GDM1 (cell line): ENCODE results near the gene RAB17.
"Not testable (repeated sequence)": the region's sequence is repeated elsewhere in the genome, so short reads cannot be mapped to it uniquely, and the experiment has no call there.

Experiments
- DNase-seq: peaks from one replicate; lab custom pipeline; 2025; lab: John Stamatoyannopoulos, UW

Gene RAB17

DNA sequence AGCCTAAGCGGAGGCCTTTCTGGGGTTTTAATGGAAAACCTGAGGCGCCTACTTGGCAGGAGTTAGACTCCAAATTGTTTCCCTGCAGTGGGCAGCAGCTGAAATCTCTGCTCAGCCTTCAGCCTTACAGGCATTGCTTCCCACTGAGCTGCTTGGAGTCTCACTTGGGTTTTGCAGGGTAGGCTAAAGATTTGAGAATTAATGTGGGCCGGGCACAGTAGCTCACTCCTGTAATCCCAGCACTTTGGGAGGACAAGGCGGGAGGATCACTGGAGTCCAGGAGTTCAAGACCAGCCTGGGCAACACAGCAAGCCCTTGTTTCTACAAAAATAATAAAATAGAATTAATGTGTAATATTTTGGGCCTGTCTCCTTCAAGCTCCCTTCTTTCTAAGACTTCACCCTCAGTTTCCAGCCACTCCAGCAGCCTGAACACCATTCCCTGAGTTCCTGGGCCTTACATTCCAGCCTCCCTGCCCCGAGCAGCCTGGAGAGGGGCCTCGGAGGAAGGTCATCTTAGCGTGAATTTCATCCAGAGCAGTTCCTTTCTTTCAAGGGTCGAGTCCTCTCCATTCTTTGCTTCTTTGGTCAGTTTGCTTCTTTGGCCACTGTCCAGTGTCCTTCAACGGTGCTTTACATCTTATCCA lies 9.1 kb upstream of the RAB17 start:
- DNase-seq = no peak

DNA sequence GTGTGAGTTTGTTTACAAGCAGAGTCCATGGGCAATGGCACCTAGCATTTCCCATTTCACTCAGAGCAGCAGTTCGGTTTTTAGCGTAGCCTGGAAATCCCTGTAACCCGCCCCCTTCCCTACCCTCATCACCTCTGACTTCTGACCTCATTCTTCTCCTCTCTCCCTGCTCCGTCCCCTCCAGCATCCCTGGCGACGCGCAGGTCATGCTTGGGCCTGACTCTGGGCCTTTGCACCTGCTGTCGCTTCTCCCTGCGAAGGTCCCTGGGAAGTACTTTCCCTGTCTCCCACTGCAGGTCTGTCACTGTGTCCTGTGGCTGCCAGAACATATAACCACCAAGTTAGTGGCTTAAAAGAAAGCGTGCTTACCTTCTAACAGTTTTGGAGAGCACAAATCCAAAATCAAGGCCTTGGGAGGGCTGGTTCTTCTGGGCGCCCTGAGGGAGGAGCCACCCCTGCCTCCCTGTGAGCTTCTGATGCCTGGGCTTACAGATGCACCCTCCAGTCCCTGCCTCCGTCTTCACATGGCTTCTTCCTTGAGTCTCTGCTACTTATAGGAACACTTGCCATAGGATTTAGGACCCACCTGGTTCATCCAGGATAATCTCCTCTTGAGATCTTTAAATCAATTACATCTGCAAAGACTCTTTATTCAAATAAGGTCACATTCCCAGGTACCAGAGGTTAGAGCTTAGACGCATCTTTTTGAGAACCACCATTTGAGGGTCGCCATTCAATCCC lies 8.1 kb upstream of the RAB17 start:
- no peak for DNase-seq

DNA sequence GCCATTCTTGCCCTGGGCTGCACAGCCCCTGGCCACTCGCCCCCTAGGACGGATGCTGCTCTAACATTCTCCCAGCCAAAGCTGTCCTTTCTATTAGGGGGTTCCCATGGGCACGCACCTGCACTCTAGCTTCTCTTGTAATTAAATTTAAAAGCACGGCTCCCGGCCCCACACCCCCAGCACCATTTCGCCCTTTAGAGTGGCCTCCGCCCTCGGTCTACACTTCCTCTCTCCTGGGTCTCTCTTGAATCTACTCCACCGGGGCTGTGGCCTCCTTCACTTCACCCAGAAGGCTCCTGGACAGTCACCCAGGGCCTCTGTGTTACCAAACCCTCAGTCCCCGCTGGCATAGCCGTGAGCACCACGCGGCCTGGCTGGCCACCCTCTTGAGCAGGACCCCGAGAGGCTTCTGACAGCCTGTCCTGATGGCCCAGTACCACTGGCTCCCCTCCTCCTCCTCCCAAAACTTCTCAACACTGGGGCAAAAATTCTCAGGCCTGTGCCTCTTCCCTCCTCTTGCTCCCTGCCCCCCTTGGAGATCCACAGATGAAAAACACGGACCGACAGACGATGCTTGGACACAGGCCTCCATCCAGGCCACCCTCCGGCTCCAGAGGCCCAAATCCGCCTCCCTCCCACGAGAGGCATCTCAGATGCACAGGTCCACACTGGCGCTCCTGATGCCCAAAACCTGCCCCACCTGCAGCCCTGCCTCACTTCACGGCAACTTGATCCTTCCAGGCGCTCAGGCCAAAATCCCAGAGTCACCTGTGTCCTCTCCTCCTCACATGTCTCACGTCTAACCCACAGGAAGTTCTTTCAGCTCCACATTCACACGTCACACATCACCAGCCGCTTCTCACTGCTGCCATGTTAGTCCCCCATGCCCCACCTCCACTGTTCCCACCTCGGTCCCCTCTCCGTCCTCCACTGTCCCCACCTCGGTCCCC lies 6.9 kb upstream of the RAB17 start:
- no peak for DNase-seq

DNA sequence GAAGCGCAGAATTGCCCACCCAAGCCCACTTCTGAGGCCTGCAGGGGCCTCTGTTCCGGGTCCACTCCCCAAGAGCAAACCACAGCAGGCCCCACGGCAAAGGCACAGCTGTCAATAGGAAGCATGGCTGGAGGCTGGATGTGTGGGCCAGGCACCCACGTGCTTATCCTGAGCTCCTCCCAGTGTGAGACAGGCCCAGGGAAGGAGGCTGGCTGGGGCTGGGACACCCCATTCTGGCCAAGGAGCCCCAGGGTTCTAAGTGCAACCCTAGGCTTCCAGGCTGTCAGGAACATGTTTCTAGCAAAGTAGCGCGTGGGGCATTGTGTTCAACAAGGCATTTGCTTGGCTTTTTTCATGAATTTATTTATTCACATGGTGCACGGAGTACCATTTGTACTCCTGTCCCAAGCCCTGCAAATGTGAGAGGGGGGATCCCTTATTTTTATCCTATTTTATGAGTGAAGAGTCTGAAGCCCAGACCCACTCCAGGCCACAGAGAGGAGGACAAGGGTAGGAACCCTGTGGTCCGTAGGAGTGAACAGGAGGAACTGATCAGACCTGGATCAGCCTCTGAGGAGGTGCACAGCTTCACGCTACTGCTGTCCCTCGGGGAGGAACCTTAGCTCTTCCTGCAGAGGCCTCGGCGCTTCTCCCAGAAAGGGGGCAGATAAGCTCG lies 6.1 kb upstream of the RAB17 start:
- no peak for DNase-seq

DNA sequence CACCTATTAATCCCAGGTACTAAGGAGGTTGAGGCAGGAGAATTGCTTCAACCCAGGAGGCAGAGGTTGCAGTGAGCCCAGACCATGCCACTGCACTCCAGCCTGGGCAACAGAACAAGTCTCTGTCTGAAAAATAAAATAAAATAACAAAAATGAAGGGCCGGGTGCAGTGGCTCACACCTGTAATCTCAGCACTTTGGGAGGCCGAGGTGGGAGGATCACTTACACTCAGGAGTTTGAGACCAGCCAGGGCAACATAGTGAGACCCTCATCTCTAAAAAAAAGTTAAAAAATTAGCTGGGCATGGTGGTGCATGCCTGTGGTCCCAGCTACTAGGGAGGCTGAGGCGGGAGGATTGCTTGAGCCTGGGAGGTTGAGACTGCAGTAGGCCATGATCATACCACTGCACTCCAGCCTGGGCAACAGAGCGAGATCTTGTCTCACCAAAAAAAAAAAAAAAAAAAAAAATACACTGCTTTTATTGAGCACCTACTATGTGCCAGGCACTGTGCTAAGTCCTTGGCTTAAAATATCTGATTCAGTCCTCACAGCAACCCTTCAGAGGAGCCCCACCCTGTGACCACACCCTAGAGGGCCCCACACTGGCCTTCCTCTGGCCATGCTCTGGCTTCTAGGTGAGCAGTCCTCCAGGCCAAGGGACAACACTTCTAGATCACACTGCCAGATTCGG lies 5.4 kb upstream of the RAB17 start:
- not testable (repeated sequence) for DNase-seq

DNA sequence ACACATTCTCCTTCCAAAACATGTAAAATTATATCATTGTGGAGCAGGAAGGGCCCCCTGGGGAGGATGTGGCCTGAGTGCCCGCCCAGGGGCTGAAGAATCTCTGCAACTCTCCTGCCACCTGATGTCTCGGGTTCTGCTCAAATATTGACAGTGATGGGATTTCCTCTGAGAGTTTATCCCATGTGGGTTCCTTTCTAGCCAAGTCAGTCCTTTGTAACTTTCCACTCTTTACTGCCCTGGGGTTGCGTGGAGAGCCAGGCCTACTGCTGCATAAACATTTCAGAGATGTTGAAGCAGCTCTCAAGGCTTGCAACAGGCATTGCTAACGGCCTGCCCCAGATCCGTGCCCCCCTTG lies 4.0 kb upstream of the RAB17 start:
- no peak for DNase-seq

DNA sequence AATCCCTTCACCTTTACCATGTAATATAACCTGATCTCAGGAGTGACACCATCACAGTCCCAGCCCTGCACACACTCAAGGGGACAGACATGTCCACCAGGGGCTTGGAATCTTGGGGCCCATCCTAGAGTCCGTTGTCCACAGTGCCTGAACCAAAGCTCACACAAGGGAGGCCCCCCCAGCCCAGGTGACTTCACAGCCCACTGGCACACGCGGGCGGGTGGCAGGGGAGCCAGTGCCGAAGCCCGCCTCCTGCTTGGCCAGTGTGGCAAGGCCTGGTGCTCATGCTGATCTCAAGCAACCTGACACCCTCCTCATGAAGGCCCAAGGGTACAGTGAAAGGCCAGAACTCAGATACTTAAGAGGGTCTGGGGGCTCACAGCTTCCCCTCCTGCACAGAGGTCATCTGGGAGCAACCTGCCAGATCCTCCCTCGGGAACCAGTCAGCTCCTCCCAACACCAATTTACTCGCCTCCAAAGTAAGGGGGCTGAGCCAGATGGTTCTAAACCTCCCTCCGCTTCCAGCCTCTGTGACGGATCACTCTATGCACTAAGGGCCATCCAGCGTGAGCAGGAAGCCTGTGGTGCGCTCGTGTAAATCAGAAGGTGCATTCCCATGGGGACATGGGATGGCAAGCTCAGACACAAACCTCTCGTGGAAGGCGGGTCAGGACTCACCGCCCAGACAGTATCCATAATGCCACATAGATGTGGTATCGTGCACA lies 3.2 kb upstream of the RAB17 start:
- no peak for DNase-seq

DNA sequence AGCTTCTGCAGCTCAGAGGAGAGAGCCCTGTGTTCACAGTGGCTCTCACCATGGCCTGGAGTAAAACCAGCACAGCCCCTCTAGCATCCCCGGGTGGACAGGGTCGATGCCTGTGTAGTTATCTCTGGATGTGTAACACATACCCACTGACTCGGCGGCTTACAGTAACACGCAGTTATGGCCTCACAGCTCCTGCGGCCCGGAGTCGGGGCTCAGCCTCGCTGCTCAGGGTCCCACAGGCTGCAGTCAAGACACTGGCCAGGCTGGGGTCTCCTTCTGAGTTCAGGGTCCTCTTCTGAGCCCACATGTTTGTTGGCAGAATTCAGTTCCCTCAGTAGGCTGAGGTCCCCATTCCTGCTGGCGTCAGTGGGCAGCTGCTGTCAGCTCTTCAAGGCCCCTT lies 2.5 kb upstream of the RAB17 start:
- no peak for DNase-seq

DNA sequence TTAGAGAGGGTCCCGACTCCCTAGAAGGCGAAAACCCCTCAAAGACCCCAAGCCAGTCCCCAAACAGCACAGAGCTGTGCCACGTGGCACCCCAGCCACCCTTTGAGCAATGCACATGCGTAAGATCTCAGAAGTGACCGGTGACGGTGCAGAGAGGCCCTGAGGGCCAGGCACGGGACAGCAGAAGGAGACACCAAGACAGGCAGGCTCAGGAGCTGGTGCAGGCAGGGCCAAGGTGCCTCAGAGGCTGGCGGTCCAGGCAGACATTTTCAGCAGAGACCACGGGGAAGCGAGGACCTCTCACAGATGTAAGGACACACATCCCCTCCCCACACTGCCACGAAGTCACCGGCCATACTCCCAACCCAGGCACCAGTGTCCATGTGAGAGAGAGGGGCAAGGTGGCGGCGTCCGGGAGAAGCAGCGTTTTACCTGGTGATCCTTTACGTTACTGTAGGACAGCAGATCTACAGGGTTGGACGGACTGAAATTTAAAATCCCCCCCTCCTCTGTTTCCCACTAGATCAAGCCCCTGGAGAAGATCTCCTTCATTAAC lies 2.0 kb upstream of the RAB17 start:
- DNase-seq = no peak

DNA sequence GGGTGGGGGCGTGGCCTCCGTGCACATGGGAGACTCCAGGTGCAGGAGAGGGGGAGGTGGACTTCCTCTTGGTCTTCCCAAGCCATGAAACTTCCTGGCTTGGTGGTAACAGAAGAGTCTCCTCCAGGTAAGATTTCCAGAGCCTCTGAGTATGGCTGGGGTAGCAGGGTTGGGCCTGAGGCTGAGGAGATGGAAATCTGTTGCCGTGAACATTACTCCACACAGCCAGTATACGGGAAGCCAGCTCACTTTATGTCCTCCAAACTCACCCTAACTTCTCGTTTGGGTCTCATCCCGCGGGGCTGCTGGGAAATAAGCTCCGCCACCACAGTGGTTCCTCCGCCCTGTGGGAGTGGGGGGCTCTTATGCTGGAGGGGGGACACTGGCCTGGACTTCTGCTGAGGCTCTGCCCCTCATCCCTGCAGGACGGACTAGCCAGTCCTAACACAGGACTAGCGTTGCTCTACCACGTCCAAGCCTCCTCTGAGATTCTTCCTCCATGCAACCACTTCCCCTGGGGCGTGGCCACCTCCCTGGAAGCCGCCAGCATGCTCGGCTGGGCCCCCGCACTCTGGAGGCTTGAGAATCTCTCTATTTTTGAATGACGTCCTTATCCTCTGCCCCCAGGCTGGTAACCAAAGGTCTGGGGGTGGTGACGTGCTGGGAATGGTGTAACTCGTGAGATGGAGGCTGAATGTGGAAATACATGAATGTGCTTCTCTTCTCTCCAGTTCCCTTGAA lies 777 bp upstream of the RAB17 start:
- DNase-seq = peak; percentile 23

DNA sequence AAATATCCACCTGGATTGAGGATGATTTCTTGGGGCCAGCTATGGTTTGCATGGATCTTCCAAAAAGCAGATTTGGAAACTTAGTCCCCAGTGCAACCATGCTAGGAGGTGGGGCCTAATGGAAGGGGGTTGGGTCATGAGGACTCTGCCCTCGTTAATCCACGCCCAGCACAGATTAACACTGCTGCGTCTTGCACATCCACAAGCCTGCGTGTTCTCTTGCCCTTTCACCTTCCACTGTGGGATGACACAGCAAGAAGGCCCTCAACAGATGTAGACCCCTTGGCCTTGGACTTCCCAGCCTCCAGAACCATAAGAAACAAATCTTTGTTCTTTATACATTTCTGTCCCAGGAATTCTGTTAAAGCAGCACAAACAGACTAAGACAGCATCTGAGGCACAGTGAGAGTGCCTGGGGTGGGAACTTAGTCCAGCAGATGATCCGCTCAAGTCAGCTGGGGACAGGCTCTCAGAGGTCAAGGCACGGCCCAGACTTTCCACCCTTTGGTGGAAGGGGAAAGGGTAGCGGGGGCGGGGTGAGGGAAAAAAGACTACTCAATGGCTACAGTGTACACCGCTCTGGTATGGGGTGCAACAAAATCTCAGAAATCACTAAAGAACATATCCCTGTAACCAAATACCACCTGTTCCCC lies 2.4 kb downstream of the RAB17 start:
- no peak for DNase-seq

DNA sequence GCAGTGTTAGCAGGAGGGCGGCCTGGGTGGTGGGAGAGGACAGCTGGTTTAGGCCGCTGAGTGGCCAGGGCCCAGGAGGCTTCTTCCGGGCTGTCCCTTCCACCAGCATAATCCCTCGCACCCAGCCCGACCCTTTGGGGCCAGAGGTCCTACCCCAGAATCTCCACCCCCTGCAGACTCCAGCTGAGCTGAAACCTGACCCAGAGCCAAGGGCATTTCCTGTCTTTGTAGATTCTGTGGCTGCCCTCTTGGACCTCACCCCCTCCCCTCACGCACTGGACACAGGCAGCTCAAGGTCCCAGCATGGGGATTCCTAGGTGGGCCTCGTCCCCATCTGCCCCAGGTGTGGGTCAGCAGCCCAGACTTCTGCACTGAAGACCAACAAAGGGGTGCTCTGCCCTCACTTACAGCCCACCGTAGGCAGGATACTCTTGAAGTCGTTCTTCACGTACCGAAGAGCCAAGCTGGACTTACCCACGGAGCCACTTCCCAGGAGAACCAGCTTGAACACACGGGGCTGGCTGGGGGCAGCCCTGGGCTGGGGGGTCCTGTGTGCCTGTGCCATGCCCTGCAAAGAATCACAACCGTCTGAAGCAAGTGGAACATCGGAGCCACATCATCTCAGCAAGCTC lies 4.8 kb downstream of the RAB17 start:
- DNase-seq = no peak

DNA sequence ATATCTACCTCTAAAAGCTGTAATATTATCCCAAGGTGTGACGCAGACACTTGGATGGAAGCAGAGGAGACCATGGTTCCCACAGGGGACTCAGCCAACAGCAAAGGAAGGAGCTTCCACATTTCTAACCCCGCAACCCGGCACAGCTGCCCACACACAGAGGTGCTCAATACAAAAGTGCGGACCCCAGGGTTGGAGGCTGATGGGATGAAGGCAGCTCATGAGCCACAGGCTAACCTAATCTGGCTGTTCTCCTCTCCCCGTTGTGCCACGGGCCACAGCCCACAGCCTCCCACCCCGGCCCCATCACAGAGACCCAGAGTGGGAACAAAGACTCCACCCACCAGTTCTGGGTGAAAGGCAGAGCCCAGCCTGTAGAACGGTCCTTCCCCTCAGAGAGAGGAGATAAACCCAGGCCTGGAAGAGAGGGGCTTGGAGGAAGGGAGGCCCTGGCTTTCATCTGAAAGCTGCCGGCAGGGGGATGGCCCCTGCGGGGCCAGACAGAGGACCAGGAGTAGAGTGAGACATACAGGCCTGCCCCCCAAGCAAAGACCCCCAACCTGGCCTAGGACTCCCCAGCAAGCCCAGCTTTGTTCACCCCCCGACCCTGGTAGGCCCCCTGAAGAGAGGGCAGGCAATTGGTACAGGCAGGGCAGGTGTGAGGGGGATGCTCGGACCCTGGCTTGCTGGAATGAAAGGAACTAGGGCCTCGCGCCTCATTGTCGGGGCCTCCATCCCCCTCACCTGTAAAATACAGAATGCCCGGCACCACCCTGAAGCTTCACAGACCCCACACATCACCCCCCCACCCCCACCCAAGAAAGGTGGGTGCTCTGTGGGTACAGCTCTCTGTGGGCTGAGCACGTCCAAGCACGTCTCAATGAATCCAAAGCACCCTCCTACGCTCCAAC lies 6.9 kb downstream of the RAB17 start:
- DNase-seq = no peak

DNA sequence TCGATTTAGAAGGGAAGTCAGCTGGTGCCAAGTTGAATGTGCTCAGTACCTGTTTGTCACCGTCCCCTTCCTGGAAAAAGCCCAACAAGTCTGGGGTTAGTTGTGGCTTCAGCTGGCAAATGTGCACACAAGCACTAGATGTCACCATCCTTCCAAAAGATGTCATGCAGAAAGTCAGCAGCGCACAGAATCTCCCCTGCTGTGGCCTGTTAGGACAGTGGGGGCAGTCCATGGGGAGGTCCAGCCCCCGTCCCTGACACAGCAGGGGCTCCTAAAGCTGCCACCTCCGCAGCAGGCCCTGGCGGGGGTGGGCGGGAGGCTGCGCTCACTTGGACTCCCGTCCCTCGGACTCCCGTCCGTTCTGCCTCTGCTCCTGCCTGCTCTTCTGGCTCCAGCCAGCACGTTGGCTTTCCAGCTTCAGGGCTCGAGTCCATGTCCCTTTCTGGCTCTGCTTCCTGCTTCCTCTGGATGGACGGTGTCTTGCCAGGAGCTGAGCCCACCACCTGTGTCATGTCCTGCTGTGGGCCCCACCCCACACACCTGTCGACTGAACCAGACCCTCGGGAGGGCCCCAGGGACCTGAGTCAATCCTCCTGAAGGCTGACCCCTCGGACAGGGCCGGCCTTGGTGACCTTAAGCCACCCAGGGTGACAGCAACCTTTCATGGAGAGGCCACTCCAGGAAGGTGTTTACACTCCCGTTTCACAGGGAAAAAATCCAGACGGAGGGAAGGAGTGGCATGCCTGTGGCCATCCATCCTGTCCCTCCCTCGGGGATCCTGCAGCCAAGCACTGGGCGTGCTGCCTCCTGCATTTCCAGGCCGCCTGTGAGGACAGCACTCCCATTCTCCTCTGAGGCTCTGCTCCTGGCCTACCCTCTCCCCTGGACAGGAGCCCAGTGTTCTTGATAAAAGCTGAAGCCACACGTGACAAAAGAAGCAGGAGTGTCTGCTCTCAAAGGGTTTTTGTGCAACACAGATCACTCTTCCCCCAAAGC lies 8.5 kb downstream of the RAB17 start:
- peak; percentile 52 for DNase-seq

DNA sequence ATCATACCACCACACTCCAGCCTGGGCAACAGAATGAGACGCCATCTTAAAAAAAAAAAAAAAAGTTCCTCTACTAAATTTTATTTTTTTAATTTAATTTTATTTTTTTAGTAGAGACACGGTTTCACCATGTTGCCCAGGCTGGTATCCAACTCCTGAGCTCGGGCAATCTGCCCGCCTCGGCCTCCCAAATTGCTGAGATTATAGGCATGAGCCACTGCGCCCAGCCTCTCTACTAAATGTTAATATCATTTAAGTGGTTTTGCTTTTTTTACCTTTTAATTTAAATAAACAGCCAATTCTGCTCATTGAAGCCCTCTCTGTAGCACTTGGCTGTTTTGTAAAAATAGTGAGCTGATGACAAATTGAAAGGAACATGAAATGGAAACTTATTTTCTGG lies 9.2 kb downstream of the RAB17 start:
- DNase-seq = no peak
